Breast epithelium (tissue), 4 donors: ENCODE measurements around the gene TSHZ3. TPM values are rescaled to one million over a fixed set of nuclear protein-coding genes. Genes with fewer than 3 reads are reported as not detected.

Experiments
- DNase-seq, 2 donors: peaks; one replicate each; pipeline ENCODE4 v3.0.0-alpha.2; 2019; ENCODE audit warnings: low spot score in 2 of 2
- H3K27ac ChIP-seq, 2 donors: fragments of 200-600 bp; sonication (generic) in 1 of 2; one replicate each; pipeline ENCODE4 v1.5.1; 2016 to 2019; ENCODE audit warnings: mild to moderate bottlenecking in 1 of 2
- H3K27me3 ChIP-seq, 2 donors: fragments of 200-600 bp; sonication (generic) in 1 of 2; one replicate each; pipeline versions ENCODE4 v1.5.1 to v1.6.0; 2017 to 2019; ENCODE audit warnings: control low read depth in 1 of 2, mild to moderate bottlenecking in 1 of 2
- H3K36me3 ChIP-seq: fragments of 200-600 bp; one replicate; pipeline ENCODE4 v1.5.1; 2019
- H3K4me1 ChIP-seq, 2 donors: fragments of 200-600 bp; sonication (generic); one replicate each; pipeline ENCODE4 v1.5.1; 2016 to 2019; ENCODE audit warnings: control low read depth in 1 of 2
- H3K4me3 ChIP-seq, 3 donors: fragments of 200-600 bp; sonication (generic); 1 replicate in 2 of 3; 2 replicates in 1 of 3; pipeline ENCODE4 v1.5.1; 2016 to 2019; ENCODE audit warnings: mild to moderate bottlenecking in 3 of 3, moderate library complexity in 2 of 3
- H3K9me3 ChIP-seq, 2 donors: fragments of 200-600 bp; sonication (generic) in 1 of 2; one replicate each; pipeline ENCODE4 v1.5.1; 2016 to 2019; ENCODE audit warnings: control low read depth in 1 of 2
- POLR2A ChIP-seq: fragments of 450-650 bp; IDR thresholded peaks from one replicate; pipeline ENCODE4 v1.6.1; 2016; ENCODE audit warnings: antibody characterized with exemption, mild to moderate bottlenecking, moderate library complexity
- POLR2AphosphoS5 ChIP-seq, 3 donors: sonication (generic); formaldehyde crosslinking; IDR thresholded peaks; one replicate each; pipeline ENCODE4 v1.6.1; 2017; ENCODE audit warnings: antibody characterized with exemption in 3 of 3
- intact Hi-C: fragments of 100-400 bp; cut with DNase I; formaldehyde crosslinking; loops from one replicate; pipeline ENCODE4 v1.15.1; 2023; ENCODE audit warnings: low total_unique reads
- total RNA-seq, 3 donors: library from RNA; depleted of rRNA; stranded (reverse); fragments of >200 nt; gene quantifications; one replicate each; pipeline ENCODE4 v1.1.0, GENCODE V29; 2016
- TF ChIP-seq, protein P1 (sequence below), 3 donors: fragments of 450-650 bp; IDR thresholded peaks; one replicate each; pipeline ENCODE4 v1.5.1; 2016 to 2017; ENCODE audit warnings: antibody characterized with exemption in 3 of 3, mild to moderate bottlenecking in 3 of 3, moderate library complexity in 3 of 3

The TSHZ3 gene
- total RNA-seq, 3 donors from 2014 or later = 3.7 to 9.8 (median 8.3) TPM

DNA sequence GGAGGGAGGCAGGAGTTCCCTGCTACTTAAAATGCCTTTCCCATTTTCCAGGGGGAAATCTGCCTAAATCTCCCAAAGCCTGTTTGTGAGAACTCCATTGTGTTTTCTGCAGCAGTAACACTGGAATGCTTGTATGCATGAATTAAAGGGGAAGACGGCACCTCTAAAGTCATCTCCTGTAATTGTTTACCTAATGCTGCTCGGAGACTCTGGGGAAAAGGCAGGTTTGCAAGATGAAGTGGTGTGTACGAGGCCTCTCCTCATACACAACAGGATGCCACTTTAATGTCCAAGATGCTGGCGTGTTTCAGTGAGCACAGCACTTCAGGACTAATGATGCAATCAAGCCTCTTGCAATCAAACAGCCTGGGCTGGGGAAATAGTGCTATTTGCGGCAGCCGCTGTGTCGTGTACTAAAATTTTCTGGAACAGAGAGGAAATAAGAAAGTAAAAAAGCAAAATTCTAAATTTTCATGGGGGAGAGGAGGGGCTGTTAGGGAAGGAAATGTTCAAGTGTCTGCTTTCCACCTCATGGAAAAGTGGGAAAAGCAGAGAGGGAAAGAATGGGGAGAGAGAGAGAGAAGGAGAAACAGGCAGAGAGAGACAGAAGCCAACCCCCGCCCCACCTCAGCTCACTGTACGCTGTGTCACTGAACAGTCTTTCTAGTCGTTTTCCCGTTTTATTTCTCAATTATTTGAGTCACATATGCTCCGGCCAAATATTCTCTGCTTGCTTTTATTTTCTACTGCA lies 32.9 kb downstream of the TSHZ3 start:
- DNase-seq = no peak
- intact Hi-C loops = no loop called here
- Histone ChIP-seq H3K4me3 (peak overlapping the region in 2 of 3 donors; percentile 1 to 9), H3K4me1 (peaks cover 0 to 6% of the 10 kb centered on the region in 2 donors), H3K27me3 (no peaks in the 10 kb centered on the region), H3K9me3 (no peaks in the 10 kb centered on the region), H3K36me3 (no peaks in the 10 kb centered on the region), H3K27ac (peak overlapping the region; percentile 30 to 59)
- TF ChIP-seq POLR2A (no peak), POLR2AphosphoS5 (IDR thresholded peaks at IDR 0.05) (peak in 2 of 3 donors; percentile 24 to 49)

DNA sequence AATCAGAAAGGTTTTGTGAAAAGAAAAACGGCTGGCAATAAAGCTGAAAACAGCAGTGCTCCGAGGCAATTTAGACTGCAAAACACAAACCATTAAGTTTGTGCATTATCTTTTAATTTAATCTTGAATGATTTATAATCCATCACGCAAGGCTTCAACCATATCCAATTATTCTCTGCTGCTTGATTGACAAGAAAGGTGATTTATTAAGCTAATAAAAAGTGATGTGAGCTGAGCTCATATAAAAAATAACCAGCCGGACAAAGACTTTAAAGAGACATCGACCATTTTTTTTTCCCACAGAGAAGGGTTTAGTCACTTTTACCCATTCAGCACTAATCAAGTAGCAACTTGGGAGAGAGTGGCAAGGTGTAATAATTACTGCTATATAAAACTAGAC lies 33.6 kb downstream of the TSHZ3 start:
- no peak overlapping the region for H3K4me3 ChIP-seq
- intact Hi-C loops = no loop called here
- no peaks in the 10 kb centered on the region for H3K27me3 ChIP-seq
- TF ChIP-seq POLR2AphosphoS5 (IDR thresholded peaks at IDR 0.05) (no peak), POLR2A (no peak)
- TF ChIP-seq, protein P1, sequence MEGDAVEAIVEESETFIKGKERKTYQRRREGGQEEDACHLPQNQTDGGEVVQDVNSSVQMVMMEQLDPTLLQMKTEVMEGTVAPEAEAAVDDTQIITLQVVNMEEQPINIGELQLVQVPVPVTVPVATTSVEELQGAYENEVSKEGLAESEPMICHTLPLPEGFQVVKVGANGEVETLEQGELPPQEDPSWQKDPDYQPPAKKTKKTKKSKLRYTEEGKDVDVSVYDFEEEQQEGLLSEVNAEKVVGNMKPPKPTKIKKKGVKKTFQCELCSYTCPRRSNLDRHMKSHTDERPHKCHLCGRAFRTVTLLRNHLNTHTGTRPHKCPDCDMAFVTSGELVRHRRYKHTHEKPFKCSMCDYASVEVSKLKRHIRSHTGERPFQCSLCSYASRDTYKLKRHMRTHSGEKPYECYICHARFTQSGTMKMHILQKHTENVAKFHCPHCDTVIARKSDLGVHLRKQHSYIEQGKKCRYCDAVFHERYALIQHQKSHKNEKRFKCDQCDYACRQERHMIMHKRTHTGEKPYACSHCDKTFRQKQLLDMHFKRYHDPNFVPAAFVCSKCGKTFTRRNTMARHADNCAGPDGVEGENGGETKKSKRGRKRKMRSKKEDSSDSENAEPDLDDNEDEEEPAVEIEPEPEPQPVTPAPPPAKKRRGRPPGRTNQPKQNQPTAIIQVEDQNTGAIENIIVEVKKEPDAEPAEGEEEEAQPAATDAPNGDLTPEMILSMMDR (IDR thresholded peaks at IDR 0.05) = no peak
- DNase-seq = no peak
- H3K27ac ChIP-seq = peak overlapping the region in 1 of 2 donors; percentile 59
- H3K4me1 ChIP-seq = peaks cover 0 to 6% of the 10 kb centered on the region in 2 donors
- H3K36me3 ChIP-seq = no peaks in the 10 kb centered on the region
- H3K9me3 ChIP-seq = no peaks in the 10 kb centered on the region

DNA sequence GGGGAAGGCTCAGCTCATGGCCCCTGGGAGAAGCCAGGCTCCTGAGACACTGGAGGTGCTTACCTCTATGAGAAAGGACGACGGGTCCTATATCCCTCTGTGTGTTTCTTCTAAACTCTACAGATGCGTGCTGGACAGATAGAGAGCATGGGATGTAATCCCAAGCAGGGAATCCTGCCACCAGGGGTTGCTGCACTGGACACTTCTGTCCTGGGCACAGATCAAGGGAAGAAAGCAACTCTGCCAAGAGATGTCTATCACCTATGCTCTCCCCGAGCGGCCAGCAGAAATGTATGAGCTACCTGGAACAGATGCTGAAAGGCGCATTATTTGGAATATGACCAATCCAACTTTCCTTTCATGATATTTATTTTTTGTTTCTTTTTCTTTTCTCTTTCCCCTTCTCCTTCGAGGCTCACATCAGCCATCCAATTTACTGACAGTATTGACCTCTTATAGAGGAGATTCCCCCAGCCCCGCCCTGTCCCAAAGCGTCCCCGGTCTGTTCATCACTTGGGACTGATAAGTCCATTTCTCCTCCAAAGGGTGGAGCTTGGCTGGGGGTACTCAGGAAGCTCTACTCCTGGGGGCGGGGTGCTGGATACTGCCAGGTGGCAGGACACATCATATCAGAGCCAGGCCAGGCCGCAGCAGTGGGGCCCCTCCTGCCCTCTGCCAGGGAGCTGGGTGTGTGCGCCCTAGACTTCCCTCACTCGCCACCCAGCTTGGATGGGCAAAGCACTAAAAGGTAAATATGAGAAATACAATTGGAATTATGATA lies 34.2 kb downstream of the TSHZ3 start:
- peaks cover 0 to 6% of the 10 kb centered on the region in 2 donors for H3K4me1 ChIP-seq
- no peaks in the 10 kb centered on the region for H3K36me3 ChIP-seq
- H3K9me3 ChIP-seq = no peaks in the 10 kb centered on the region
- intact Hi-C loops = no loop called here
- H3K4me3 ChIP-seq = no peak overlapping the region
- no peak overlapping the region for H3K27ac ChIP-seq
- TF ChIP-seq, protein P1 (IDR thresholded peaks at IDR 0.05) = no peak
- no peak for TF ChIP-seq POLR2AphosphoS5 (IDR thresholded peaks at IDR 0.05)
- TF ChIP-seq POLR2A = no peak
- H3K27me3 ChIP-seq = no peaks in the 10 kb centered on the region
- DNase-seq = no peak

DNA sequence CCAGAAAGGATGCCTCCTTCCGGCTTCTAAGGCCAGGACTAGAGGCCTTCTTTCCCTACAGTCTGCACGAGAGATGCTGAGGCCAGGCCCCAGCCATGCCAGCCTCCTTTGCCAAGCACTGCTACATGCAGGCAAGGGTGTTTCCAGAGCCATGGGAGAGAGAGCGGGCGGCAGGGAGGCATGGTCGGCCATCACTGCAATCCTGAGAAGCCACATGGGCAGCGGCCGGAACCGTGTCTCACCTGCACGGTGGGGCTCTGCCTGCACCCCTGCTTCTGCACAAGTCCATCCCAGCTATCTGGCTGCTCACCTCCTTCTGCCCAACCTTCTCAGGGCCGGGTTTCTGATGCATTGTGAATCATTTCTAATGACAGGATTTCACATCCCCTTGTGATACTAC lies 35.1 kb downstream of the TSHZ3 start:
- H3K27ac ChIP-seq = no peak overlapping the region
- no peaks in the 10 kb centered on the region for H3K27me3 ChIP-seq
- H3K9me3 ChIP-seq = no peaks in the 10 kb centered on the region
- no peak for DNase-seq
- peaks cover 0 to 6% of the 10 kb centered on the region in 2 donors for H3K4me1 ChIP-seq
- intact Hi-C loops = no loop called here
- no peak overlapping the region for H3K4me3 ChIP-seq
- TF ChIP-seq POLR2AphosphoS5 (IDR thresholded peaks at IDR 0.05) (no peak), POLR2A (no peak)
- TF ChIP-seq, protein P1 (IDR thresholded peaks at IDR 0.05) = no peak
- H3K36me3 ChIP-seq = no peaks in the 10 kb centered on the region

DNA sequence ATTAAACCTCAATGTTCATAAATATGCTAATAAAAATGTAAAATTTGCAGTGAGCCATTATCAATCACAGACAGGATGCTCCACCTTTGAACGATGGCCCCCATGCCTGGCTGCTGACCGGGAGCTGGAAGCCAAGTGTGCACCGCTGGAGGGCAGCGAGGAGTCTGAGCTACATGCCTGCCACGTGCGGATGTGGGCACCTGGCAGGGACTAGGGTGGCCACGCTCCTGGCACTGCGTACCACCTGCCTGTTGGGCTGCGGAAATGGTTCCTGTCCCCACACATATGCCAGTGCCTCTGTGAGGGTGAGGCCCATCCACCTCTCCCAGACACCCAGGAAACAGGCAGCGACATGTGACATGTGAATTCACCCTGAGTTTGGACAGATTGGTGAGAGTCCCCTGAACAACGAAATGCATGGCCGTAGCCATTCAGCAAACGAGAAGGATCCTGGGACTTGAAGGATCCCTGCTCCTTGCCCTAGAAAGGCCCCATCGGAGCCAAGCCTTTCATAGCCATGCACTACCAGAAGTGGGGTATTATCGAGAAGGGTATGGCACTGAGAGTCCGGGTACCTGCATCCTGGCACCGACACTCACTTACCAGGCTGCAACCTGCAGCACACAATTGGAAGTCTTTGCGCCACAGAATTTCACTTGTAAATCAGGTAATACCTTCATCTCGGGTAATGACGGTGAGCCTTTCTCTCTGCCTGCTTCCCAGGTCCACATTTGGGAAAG lies 35.8 kb downstream of the TSHZ3 start:
- no peak overlapping the region for H3K4me3 ChIP-seq
- TF ChIP-seq, protein P1 (IDR thresholded peaks at IDR 0.05) = no peak
- TF ChIP-seq POLR2AphosphoS5 (IDR thresholded peaks at IDR 0.05) = no peak
- TF ChIP-seq POLR2A = no peak
- no peaks in the 10 kb centered on the region for H3K27me3 ChIP-seq

More for the DNA sequence above, 35.8 kb downstream of the TSHZ3 start:
- intact Hi-C loops = no loop called here
- no peak for DNase-seq
- Histone ChIP-seq H3K36me3 (no peaks in the 10 kb centered on the region), H3K4me1 (peaks cover 0 to 6% of the 10 kb centered on the region in 2 donors), H3K27ac (no peak overlapping the region), H3K9me3 (no peaks in the 10 kb centered on the region)
